HG03159 (cell line): ENCODE data around the gene LRRC8A.

Experiments used
- ATAC-seq: cut with Tn5 transposase; IDR thresholded peaks from one replicate; pipeline ENCODE4 v1.9.1; 2021; ENCODE audit warnings: mild to moderate bottlenecking, moderate library complexity; ENCODE audit not compliant: unreplicated experiment

LRRC8A gene

DNA sequence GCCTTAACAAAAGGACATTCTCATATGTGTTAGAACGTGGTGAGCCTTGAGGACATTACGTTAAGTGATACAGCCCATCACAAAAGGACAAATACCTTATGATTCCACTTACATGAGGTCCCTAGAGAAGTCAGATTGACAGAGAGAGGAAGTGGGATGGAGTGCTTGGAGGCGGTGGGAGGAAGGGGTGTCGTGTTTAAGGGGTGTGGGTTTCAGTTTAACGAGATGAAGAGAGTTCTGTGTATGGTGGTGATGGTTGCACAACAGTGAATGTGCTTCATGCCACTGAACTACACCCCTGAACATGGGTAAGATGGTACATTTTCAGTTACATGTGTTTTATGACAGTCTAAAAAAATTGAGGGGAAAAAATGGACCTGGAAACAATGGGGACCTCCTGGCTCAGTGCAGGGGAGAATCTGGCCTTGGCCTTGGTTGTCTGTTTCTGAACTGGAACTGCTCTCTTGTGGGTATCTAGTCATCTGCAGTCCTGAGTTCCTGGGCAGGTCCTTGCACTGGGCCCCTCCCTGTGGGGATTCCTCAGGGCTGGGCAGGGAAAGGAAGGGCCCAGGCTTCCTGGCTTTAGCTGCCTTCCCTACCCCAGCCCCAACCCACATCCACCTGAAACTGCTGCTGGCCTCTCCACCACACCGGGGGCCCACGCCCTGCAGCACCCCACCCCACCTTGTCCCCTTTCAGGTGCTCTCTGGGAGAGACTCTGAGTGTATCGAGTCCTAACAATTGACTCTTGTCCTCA lies 17.8 kb downstream of the LRRC8A start:
- ATAC-seq = no peak

DNA sequence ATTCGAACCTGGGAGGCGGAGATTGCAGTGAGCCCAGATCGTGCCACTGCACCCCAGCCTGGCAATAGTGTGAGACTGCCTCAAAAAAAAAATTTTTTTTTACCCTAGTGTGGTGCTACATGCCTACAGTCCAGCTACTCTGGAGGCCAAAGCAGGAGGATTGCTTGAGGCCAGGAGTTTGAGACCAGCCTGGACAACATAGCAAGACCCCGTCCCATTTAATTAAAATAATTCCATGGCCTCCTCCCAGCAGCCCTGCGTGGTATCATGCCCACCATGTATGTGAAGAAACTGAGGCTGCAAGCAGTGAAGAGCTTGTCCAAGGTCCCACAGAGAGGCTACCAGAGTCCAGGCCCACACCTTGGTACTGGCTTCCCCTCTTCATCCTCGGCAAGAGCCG lies 19.4 kb downstream of the LRRC8A start:
- ATAC-seq = no peak

DNA sequence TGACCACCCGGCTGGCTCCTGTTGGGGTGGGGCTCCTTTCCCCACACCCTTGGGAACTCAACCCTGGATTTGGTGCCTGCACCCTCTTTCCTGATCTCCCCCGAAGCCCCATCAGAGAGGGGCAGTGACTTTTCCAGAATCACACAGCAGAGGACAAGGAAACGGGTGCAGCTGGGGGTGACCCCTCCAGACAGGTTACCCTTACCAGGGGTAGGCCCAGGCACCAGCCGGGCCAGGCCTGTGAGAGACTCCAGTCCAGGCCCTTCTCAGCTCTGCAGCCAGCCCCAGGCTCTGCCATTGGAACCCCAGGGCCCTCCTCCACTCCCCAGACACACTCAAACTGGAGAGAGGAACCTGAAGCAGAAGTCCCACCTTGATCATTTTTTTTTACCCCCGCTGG lies 19.9 kb downstream of the LRRC8A start:
- no peak for ATAC-seq

DNA sequence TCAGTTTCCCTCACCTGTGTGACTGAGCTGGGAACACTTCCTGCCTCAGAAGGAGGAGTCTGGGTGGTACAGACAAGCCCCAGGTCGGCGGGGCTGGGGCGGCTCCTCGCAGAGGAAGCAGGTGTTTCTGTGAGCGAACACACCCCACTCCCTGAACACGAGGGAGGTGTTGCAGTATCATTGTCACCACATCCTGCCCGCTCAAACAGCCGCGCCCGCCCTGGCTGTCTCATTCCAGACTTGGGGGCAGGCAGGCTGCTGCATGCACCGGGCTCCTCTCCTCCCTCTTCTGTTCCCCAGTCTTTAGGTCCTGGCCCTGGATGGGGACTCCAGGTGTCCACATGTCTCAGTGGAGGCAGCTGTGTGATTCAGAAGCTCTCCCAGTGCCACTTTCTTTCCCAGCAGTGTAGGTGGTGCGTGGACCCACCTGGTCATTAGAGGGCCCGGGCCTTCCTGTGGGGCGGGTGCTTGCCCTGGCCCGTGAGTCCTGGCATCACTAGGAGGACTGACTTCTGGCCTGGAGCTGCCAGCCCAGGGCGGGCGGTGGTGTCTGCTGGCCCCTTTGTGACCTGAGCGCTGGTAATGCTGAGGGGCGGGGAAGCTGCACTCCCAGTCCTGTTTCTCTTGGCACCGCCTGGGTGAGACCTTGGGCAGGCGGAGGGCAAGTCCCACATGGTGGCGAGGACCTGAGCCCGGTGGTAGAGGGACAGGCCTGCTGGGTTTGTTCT lies 20.6 kb downstream of the LRRC8A start:
- ATAC-seq = peak; percentile 81

DNA sequence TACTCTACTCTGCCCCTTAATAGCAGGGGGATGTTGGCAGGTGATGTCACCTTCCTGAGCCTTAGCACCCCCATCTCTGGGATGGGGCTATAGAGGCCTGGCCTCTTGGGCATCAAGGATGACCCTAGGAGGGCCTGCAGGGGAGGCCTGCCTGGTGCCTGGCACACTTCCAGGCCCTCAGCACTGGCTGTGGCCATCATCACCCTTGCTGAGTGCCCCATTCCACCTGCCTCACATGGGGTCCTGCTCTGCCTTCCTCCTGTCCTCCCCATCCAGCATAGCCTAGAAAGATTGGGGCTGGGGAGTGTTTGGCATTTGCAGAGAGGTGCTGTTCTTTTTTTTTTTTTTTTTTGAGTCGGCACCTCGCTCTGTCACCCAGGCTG lies 21.1 kb downstream of the LRRC8A start:
- ATAC-seq = no peak

DNA sequence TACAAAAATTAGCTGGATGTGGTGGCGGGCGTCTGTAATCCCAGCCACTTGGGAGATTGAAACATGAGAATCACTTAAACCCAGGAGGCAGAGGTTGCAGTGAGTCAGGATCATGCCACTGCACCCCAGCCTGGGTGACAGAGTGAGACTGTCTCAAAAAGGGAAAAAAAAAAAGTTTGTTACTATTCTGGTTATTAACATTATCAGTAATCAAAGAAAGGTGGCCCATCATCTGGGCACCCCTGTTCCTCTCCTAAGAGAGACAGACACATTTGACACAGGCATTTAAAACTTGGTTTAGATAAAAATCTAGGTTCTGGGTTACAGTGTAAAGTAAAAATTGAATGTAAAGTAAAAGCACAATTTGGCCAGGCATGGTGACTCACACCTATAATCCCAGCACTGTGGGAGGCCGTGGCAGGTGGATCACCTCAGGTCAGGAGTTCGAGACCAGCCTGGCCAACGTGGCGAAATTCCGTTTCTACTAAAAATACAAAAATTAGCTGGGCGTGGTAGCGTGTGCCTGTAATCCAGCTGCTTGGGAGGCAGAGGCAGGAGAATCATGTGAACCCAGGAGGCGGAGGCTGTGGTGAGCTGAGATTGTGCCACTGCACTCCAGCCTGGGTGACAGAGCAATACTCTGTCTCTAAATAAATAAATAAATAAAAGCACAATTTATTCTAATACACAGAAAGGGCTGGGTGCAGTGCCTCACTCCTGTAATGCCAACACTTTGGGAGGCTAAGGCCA lies 22.1 kb downstream of the LRRC8A start:
- ATAC-seq = no peak

DNA sequence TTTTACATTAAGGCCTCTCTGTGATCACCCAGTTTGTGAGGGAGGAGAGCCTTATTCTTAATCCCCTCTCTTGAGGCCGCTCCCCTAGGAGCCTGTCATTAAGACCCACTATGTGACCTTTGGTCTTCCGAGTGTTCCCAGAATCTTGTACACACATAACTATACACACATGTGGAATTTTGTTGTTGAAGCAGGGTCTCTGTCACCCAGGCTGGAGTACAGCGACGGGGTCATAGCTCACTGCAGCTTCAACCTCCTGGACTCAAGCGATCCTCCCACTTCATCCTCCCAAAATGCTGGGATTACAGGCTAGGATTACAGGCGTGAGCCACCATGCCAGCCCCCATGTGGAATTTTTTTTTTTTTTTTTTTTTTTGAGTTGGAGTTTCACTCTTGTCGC lies 24.0 kb downstream of the LRRC8A start:
- no peak for ATAC-seq

DNA sequence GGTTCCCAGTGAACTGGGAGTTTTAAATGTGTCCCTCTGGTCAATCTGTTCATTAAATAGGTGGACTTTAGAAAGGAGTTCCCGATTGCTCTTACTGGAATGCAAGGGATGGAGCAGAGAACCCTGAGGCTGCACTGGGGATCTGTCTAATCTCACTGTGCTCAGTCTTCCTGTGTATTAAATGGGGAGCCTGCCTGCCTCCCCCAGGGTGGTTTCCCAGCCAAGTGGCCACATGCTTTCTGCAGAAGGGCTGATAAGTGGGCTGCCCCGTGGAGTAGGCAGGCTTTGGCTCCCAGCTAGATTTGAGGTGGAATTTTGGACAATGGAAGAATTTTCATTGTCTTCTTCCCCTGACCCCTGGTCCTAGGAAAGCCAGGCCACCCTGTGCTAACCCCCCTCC lies 24.8 kb downstream of the LRRC8A start:
- no peak for ATAC-seq

DNA sequence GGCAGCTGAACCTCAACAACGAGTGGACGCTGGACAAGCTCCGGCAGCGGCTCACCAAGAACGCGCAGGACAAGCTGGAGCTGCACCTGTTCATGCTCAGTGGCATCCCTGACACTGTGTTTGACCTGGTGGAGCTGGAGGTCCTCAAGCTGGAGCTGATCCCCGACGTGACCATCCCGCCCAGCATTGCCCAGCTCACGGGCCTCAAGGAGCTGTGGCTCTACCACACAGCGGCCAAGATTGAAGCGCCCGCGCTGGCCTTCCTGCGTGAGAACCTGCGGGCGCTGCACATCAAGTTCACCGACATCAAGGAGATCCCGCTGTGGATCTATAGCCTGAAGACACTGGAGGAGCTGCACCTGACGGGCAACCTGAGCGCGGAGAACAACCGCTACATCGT lies 26.4 kb downstream of the LRRC8A start:
- ATAC-seq = no peak

DNA sequence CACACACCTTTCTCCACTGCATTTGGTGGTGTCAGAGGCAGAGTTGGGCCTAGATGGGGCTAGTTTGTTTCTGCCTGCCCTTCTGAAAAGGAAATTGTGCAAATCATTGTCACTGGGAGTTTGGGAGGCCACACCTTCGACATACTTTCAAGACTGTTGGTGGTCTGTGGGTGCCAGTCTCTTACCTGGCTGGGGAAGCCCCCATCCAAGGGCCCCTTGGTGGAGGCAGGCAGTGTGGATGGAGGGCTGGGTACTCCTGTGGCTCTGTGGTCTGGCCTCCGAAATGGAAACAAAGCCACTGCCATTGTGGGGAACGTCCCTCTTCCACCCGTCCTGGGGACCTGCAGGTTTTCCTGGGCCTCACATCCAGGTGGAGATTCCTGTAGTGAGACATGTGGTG lies 27.9 kb downstream of the LRRC8A start:
- no peak for ATAC-seq

DNA sequence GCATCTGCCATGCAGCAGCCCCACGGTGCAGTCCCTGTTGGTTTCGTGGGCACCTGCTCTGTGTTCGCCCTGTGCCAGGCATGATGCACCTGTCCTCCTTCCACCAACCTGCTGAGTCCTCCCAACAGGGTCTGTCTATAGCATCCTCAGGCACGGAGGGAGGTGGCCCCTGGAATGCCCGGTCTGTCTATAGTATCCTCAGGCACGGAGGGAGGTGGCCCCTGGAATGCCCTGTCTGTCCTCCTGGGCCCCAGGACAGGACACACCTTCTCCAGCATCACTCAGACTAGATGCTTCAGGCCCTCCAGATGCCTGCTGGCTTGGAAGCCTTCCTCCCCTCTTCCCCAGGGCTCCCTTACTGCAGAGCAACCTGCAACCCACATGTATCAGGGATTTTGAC lies 29.0 kb downstream of the LRRC8A start:
- no peak for ATAC-seq

DNA sequence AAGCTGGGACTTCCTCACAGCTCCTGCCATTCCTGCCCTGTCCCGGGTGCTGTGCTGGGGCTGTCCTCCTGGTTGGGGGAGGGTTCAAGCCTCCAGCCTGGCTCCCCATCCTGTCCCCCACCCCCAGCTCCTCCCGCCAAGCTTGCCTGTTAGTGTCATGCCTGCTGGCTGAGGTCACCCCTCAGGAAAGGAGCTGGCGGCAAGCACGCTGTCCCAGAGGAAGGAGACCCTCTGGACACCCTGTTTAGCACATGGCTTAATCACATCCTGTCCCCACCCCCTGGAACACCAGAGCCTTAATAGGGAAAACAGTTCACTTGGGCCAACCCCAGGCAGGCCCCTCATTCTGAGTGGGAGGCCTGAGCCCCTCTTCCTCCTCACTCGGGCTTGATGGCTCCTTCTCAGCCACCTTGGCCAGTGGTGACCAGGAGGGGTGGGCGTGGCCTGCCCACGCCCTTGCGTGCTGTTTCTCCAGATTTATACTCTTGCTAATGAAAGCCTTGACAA lies 29.6 kb downstream of the LRRC8A start:
- ATAC-seq = no peak

DNA sequence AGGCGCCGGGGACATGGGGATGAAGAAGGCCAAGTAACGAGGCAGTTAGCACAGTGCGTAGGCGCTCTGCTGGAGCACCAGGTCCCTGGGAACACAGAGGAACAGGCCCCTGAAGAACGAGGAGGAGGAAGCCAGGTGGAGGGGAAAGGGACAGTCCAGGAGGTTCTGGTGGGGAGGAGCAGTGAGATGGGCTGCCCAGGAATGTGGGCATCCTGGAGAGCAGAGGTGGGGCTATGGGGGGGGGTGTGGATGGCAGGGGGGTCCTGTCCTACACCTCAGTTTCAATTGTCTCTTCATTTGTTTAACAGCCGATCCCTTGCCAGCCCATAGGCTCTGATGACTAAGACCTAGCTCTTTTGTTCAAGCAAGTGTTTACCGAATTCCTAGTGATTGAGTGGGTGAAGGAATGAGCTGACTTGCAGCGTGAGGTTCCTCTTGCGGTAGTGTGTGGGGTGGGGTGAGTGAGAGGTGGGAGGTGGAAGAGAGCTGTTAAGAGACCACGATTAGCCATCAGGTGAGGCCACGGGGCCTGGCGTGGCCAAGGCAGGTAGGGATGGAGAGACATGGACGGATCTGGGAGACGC lies 30.4 kb downstream of the LRRC8A start:
- ATAC-seq = no peak

DNA sequence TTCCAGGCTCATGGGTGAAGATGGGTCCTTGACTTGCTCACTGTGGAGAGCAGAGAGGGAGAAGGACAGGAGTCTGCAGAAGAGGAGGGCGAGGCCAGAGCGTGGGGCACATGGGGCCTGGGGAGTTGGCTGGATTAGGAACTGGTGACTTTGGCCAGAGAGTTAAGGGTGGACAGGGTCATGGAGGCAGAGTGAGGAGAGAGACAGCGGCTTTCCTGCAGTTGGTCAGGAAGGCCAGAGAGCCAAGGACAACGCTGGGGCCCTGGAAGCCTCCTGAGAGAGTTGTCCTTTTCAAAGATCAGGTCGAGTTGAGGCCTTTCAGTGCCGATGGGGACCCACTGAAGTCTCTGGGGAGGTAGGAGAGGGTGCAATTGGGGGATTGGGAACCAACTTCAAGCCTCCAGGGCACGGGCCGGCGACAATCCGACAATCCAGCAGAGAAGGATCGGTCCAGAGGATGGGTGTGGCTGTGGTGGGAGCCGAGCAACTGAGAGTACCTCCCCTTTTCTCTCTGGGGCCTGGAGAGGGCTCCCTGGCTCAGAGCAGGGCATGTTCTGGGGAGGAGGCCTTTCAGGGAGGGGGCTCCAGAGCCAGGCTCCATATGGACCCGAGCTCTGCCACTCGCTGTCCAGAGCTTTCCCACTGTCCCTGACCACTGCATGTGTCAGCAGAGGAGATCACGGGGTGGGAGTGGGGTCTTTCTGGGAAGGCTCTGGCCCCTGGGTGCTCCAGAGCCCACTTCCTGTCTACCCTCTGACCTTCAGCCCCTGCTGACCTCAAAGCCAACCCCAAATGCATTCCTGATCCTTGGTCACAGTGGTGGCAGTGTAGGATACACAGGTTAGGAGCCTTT lies 31.3 kb downstream of the LRRC8A start:
- ATAC-seq = no peak

DNA sequence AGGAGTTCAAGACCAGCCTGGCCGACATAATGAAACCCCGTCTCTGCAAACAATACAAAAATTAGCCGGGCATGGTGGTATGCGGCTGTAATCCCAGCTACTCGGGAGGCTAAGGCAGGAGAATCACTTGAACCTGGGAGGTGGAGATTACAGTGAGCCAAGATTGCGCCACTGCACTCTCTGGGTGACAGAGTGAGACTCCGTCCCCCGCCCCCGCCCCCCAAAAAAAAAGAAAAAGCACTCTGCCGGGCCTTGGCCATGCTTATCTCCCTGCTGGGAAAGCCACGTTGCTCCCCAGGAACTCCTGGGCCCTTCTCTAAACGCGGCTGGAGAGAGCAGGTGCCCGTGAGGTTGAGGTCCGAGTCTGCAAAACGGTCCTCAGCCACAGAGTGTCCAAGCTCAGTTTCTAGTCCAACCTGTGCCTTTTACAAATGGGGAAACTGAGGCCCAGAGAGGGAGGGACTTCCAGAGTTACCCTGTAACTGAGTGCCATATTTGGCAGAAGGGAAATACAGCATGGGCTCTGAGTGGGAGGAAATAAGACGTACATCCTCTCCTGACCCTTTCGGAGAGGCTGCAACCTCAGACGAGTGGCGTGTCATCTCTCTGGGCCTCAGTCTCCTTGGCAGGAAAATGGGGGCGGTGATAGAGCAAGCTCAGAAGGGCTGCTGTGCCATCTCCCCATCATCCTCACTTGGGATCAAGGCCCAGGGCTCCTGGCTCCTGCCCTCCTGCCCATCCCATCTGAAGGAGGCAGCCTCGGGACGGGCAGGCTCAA lies 32.3 kb downstream of the LRRC8A start:
- no peak for ATAC-seq

DNA sequence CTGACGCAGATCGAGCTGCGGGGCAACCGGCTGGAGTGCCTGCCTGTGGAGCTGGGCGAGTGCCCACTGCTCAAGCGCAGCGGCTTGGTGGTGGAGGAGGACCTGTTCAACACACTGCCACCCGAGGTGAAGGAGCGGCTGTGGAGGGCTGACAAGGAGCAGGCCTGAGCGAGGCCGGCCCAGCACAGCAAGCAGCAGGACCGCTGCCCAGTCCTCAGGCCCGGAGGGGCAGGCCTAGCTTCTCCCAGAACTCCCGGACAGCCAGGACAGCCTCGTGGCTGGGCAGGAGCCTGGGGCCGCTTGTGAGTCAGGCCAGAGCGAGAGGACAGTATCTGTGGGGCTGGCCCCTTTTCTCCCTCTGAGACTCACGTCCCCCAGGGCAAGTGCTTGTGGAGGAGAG lies 34.3 kb downstream of the LRRC8A start:
- ATAC-seq = no peak

DNA sequence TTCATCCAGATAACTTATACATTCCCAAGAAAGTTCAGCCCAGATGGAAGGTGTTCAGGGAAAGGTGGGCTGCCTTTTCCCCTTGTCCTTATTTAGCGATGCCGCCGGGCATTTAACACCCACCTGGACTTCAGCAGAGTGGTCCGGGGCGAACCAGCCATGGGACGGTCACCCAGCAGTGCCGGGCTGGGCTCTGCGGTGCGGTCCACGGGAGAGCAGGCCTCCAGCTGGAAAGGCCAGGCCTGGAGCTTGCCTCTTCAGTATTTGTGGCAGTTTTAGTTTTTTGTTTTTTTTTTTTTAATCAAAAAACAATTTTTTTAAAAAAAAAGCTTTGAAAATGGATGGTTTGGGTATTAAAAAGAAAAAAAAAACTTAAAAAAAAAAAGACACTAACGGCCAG lies 34.8 kb downstream of the LRRC8A start:
- ATAC-seq = no peak

DNA sequence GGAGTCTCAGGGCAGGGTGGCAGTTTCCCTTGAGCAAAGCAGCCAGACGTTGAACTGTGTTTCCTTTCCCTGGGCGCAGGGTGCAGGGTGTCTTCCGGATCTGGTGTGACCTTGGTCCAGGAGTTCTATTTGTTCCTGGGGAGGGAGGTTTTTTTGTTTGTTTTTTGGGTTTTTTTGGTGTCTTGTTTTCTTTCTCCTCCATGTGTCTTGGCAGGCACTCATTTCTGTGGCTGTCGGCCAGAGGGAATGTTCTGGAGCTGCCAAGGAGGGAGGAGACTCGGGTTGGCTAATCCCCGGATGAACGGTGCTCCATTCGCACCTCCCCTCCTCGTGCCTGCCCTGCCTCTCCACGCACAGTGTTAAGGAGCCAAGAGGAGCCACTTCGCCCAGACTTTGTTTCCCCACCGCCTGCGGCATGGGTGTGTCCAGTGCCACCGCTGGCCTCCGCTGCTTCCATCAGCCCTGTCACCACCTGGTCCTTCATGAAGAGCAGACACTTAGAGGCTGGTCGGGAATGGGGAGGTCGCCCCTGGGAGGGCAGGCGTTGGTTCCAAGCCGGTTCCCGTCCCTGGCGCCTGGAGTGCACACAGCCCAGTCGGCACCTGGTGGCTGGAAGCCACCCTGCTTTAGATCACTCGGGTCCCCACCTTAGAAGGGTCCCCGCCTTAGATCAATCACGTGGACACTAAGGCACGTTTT lies 35.4 kb downstream of the LRRC8A start:
- ATAC-seq = no peak

DNA sequence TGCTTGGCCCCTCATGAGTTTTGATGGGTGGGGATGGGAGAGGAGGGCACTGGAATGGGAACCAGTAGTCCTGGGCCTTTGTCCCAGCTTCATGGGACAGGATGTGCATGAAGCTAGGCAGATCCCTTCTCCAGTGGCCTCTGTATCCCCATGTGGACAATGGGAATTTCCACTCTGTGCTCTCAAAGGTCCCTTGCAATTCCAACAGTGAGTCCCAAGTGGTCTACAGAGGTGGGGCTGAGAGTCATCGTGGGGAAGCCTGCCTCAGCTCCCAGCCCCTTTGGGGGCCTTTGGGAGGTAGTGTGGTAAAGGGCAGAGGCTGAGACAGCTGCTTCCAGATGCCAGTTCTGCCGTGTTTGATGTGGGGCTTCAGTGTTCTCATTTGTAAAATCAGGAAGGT lies 37.0 kb downstream of the LRRC8A start:
- no peak for ATAC-seq
